ENCODE data around the gene TLE4.

Gene TLE4

GRCh38 chr9:79694208-79694607 lies 122.4 kb downstream of the TLE4 start:
- no peak for DNase-seq

GRCh38 chr9:79694676-79695400 lies 123.1 kb downstream of the TLE4 start:
- no peak for DNase-seq

GRCh38 chr9:79695531-79696175 lies 123.9 kb downstream of the TLE4 start:
- DNase-seq = no peak

GRCh38 chr9:79698967-79699366 lies 127.2 kb downstream of the TLE4 start:
- DNase-seq = no peak

- DNase-seq = no peak
These were observed 127.7 kb downstream of the TLE4 start for GRCh38 chr9:79699479-79699878.

GRCh38 chr9:79700607-79701360 lies 129.0 kb downstream of the TLE4 start:
- no peak for DNase-seq

- DNase-seq = no peak
These were observed 129.9 kb downstream of the TLE4 start for GRCh38 chr9:79701651-79702050.

- no peak for DNase-seq
These were observed 133.9 kb downstream of the TLE4 start for GRCh38 chr9:79705704-79706103.

GRCh38 chr9:79706512-79706911 lies 134.7 kb downstream of the TLE4 start:
- DNase-seq = no peak

GRCh38 chr9:79707589-79707988 lies 135.8 kb downstream of the TLE4 start:
- DNase-seq = no peak

- DNase-seq = no peak
These were observed 136.8 kb downstream of the TLE4 start for GRCh38 chr9:79708541-79708940.

- no peak for DNase-seq
These were observed 138.2 kb downstream of the TLE4 start for GRCh38 chr9:79709743-79710674.

GRCh38 chr9:79711874-79712273 lies 140.1 kb downstream of the TLE4 start:
- no peak for DNase-seq

- no peak for DNase-seq
These were observed 147.3 kb downstream of the TLE4 start for GRCh38 chr9:79719021-79719420.

GRCh38 chr9:79719989-79720388 lies 148.2 kb downstream of the TLE4 start:
- DNase-seq = no peak

- no peak for DNase-seq
These were observed 159.6 kb downstream of the TLE4 start for GRCh38 chr9:79731171-79731890.

- DNase-seq = no peak
These were observed 163.4 kb downstream of the TLE4 start for GRCh38 chr9:79735023-79735779.

GRCh38 chr9:79736051-79736450 lies 164.3 kb downstream of the TLE4 start:
- DNase-seq = no peak

- DNase-seq = no peak
These were observed 169.6 kb downstream of the TLE4 start for GRCh38 chr9:79741381-79741780.

GRCh38 chr9:79742110-79742721 lies 170.5 kb downstream of the TLE4 start:
- no peak for DNase-seq

- DNase-seq = no peak
These were observed 172.8 kb downstream of the TLE4 start for GRCh38 chr9:79744521-79744920.

Data from effector CD4-positive, alpha-beta T cell (primary cell).